Gastrocnemius medialis (tissue), 4 donors: ENCODE results near the gene KNG1. TPM values are rescaled to one million over a fixed set of nuclear protein-coding genes. Genes with fewer than 3 reads are reported as not detected.

Experiments used
- ATAC-seq, 2 donors: fragments of 150-250 bp; one replicate each; pipeline ENCODE4 v1.9.1; 2016
- DNase-seq, 2 donors: peaks; one replicate each; pipeline ENCODE4 v3.0.0-alpha.2; 2019
- H3K27ac ChIP-seq, 4 donors: fragments of 200-600 bp; sonication (generic); 1 replicate in 1 of 4; 2 replicates in 3 of 4; pipeline ENCODE4 v1.5.1; 2016 to 2018; ENCODE audit warnings: mild to moderate bottlenecking in 2 of 4, moderate library complexity in 1 of 4
- H3K27me3 ChIP-seq, 3 donors: fragments of 200-600 bp; sonication (generic) in 2 of 3; 1 replicate in 1 of 3; 2 replicates in 2 of 3; pipeline versions ENCODE4 v1.5.1 to v1.6.0; 2016 to 2019; ENCODE audit warnings: mild to moderate bottlenecking in 1 of 3, moderate library complexity in 1 of 3
- H3K36me3 ChIP-seq, 2 donors: fragments of 200-600 bp; sonication (generic) in 1 of 2; one replicate each; pipeline ENCODE4 v1.5.1; 2017 to 2018
- H3K4me1 ChIP-seq, 2 donors: fragments of 200-600 bp; sonication (generic) in 1 of 2; one replicate each; pipeline ENCODE4 v1.5.1; 2016 to 2017; ENCODE audit warnings: mild to moderate bottlenecking in 2 of 2
- H3K4me3 ChIP-seq, 4 donors: fragments of 200-600 bp; sonication (generic) in 3 of 4; 1 replicate in 1 of 4; 2 replicates in 3 of 4; pipeline ENCODE4 v1.5.1; 2016 to 2019; ENCODE audit warnings: mild to moderate bottlenecking in 2 of 4
- H3K9me3 ChIP-seq, 3 donors: fragments of 200-600 bp; sonication (generic) in 2 of 3; 1 replicate in 1 of 3; 2 replicates in 2 of 3; pipeline ENCODE4 v1.5.1; 2016 to 2019
- CTCF ChIP-seq, 5 experiments: fragments of 450-650 bp in 3 of 5; fragments of 200-600 bp in 2 of 5; sonication (generic) in 2 of 5; IDR thresholded peaks in 4 of 5; conservative IDR thresholded peaks in 1 of 5; 1 replicate in 4 of 5; 2 replicates in 1 of 5; pipeline ENCODE4 v1.5.1; 2016 to 2019; ENCODE audit warnings: antibody characterized with exemption in 5 of 5, mild to moderate bottlenecking in 3 of 5, moderate library complexity in 3 of 5
- POLR2A ChIP-seq, 2 donors: fragments of 450-650 bp; IDR thresholded peaks; one replicate each; pipeline ENCODE4 v1.6.1; 2017; ENCODE audit warnings: antibody characterized with exemption in 2 of 2, mild to moderate bottlenecking in 2 of 2, moderate library complexity in 2 of 2
- in situ Hi-C, 4 donors: fragments of 200-750 bp; cut with MboI; loops; one replicate each; pipeline versions ENCODE4 v1.15.0 to v1.8.0; 2017; ENCODE audit warnings: low sequenced_read_pairs in 4 of 4
- intact Hi-C: fragments of 100-400 bp; cut with DNase I; formaldehyde crosslinking; loops from one replicate; pipeline ENCODE4 v1.15.1; 2023; ENCODE audit warnings: low total_unique reads
- total RNA-seq, 4 donors: library from RNA; depleted of rRNA; stranded (reverse); fragments of >200 nt; gene quantifications; one replicate each; pipeline versions ENCODE4 v1.1.0 to v1.2.3, GENCODE V29; 2016

KNG1 gene
- total RNA-seq, 4 donors from 2014 or later: 0.55 to 1.2 TPM; not detected in 2

GRCh38 chr3:186757214-186757613 is 40.1 kb downstream of the KNG1 start:
- H3K4me1 ChIP-seq: no peaks in the 10 kb centered on the region
- H3K27me3 ChIP-seq: peaks cover 0 to 8% (median 0%) of the 10 kb centered on the region in 3 donors
- no peak for DNase-seq
- intact Hi-C loops: no loop called here
- TF ChIP-seq POLR2A (IDR thresholded peaks at IDR 0.05) (no peak), CTCF (IDR thresholded peaks at IDR 0.05 in 4 of 5, conservative IDR thresholded peaks at IDR 0.05 in 1 of 5) (no peak)
- no peak overlapping the region for H3K4me3 ChIP-seq
- no peaks in the 10 kb centered on the region for H3K36me3 ChIP-seq
- in situ Hi-C loops: no loop called here
- no peak for ATAC-seq
- H3K9me3 ChIP-seq: no peaks in the 10 kb centered on the region
- H3K27ac ChIP-seq: no peak overlapping the region

GRCh38 chr3:186757686-186758220 is 40.6 kb downstream of the KNG1 start:
- H3K27me3 ChIP-seq: peaks cover 0 to 8% (median 0%) of the 10 kb centered on the region in 3 donors
- no peak overlapping the region for H3K4me3 ChIP-seq
- no peak overlapping the region for H3K27ac ChIP-seq
- no peak for DNase-seq
- in situ Hi-C loops: no loop called here
- no peaks in the 10 kb centered on the region for H3K9me3 ChIP-seq
- no peaks in the 10 kb centered on the region for H3K36me3 ChIP-seq
- H3K4me1 ChIP-seq: no peaks in the 10 kb centered on the region
- no peak for TF ChIP-seq POLR2A (IDR thresholded peaks at IDR 0.05)
- intact Hi-C loops: no loop called here
- no peak for ATAC-seq

- peaks cover 0 to under 1% (median 0%) of the 10 kb centered on the region in 3 donors for H3K27me3 ChIP-seq
- no peak overlapping the region for H3K4me3 ChIP-seq
- no peak for TF ChIP-seq POLR2A (IDR thresholded peaks at IDR 0.05)
- H3K9me3 ChIP-seq: no peaks in the 10 kb centered on the region
- in situ Hi-C loops (no loop called here), intact Hi-C loops (no loop called here)
- no peak overlapping the region for H3K27ac ChIP-seq
- no peaks in the 10 kb centered on the region for H3K4me1 ChIP-seq
- H3K36me3 ChIP-seq: no peaks in the 10 kb centered on the region
- ATAC-seq: no peak
- no peak for DNase-seq
Observed at GRCh38 chr3:186759231-186759930, 42.2 kb downstream of the KNG1 start.

GRCh38 chr3:186760141-186760833 is 43.1 kb downstream of the KNG1 start:
- intact Hi-C loops: no loop called here
- no peaks in the 10 kb centered on the region for H3K36me3 ChIP-seq
- H3K27ac ChIP-seq: no peak overlapping the region
- no peak for TF ChIP-seq POLR2A (IDR thresholded peaks at IDR 0.05)
- no peak for TF ChIP-seq CTCF (IDR thresholded peaks at IDR 0.05 in 4 of 5, conservative IDR thresholded peaks at IDR 0.05 in 1 of 5)
- no peak for ATAC-seq
- no peaks in the 10 kb centered on the region for H3K27me3 ChIP-seq
- no peaks in the 10 kb centered on the region for H3K4me1 ChIP-seq
- no peaks in the 10 kb centered on the region for H3K9me3 ChIP-seq
- no peak overlapping the region for H3K4me3 ChIP-seq
- in situ Hi-C loops: no loop called here
- no peak for DNase-seq

- H3K4me1 ChIP-seq: no peaks in the 10 kb centered on the region
- no peaks in the 10 kb centered on the region for H3K27me3 ChIP-seq
- intact Hi-C loops: no loop called here
- no peak for TF ChIP-seq CTCF (IDR thresholded peaks at IDR 0.05 in 4 of 5, conservative IDR thresholded peaks at IDR 0.05 in 1 of 5)
- TF ChIP-seq POLR2A (IDR thresholded peaks at IDR 0.05): no peak
- DNase-seq: no peak
- H3K9me3 ChIP-seq: no peaks in the 10 kb centered on the region
- in situ Hi-C loops: no loop called here
- ATAC-seq: no peak
- H3K27ac ChIP-seq: no peak overlapping the region
- H3K36me3 ChIP-seq: no peaks in the 10 kb centered on the region
- H3K4me3 ChIP-seq: no peak overlapping the region
Observed at GRCh38 chr3:186760897-186761447, 43.8 kb downstream of the KNG1 start.
